SHP77 (cell line): ENCODE measurements around the gene IFI16.
A peak's percentile ranks its signal among the peaks of the same experiment; 100 is the strongest.
"Not testable (repeated sequence)": the region's sequence is repeated elsewhere in the genome, so short reads cannot be mapped to it uniquely, and the experiment has no call there.

Source experiments
- DNase-seq, 2 experiments: peaks; one replicate each; lab custom pipeline; 2025; lab: John Stamatoyannopoulos, UW

The IFI16 gene

GRCh38 chr1:159009704-159010361 is at the start of gene IFI16:
IFI16 (plus strand) TSS chr1:159009907; CDS start chr1:159014681, 4,774 bp downstream.
- DNase-seq, result no peak

DNA sequence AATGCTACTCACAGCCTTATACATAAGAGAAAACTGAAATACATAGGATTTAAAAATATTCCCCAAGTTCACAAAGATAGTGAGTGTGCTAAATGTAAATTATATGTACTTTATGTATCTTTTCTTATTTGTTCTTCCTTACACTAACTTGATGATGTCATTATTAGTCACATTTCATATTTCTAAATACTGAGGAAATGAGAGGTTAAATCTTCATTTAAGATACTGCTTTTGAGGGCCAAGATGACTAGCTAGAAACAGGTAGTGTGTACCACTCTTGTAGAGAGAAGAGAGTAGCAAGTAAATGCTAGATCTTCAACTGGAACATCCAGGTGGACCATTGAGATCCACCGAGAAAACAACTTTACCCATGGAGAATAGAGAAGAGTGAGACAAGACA is 48.5 kb upstream of the IFI16 start:
- no peak for DNase-seq

GRCh38 chr1:158962983-158963382 is 46.7 kb upstream of the IFI16 start:
- DNase-seq, result no peak

DNA sequence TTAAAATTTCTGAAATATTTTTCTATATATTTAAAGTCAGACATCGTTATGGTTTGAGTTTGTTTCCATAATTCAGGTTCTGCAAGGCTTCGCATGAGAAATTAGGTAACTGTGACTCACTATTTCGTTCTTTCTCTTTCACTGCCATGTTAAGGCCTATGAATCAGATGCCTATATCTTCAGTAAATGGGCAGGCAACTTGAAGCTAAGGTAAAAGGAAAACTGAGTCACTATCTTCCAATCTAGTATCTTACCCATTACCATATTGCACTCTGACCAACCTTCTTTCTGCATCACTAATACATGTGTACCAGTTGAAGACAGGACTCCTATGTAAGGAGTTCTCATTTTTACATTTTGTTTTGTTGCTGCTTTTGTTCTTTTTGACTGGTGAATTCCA is 40.5 kb upstream of the IFI16 start:
- DNase-seq, result no peak

GRCh38 chr1:158969855-158970254 is 39.9 kb upstream of the IFI16 start:
- no peak for DNase-seq

DNA sequence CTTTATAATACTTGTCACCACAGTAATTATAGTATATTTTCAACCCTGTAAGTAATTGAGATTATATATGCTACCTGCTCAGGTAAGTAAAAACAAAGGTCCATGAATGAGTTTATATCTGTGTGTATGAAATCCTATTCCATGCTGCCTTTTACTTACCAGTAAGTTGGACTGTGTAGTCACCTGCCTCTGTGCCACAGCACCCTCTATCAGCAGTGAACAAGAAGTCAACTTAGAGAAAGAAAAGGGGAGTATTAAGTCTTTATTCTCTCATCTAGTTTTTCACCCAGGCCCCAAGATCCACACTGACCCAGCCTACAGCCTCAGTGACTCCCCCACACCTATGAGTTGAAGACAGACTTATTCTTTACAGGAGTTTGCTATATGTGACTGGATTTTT is 36.9 kb upstream of the IFI16 start:
- DNase-seq, result peak; percentile 5 to 10

DNA sequence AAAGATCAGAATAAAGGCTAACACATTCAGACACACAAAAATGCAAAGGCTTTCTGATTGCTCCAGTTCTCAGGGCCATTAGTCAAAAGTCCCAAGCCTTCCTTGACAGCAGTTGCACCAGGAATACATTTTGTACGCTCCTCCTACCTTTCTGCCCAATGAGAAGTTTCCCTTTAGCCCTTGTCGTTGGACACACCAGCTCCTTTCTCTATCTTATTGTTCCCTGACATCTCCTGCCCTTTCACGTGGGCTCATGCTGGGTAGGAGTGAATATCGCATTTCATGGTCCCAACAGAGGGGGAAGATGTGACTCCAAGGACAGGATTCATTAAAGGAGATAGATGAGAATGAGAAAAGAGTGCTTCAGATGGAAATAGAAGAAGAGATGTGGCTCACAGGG is 33.5 kb upstream of the IFI16 start:
- no peak for DNase-seq

- DNase-seq, result no peak
These were observed 31.0 kb upstream of the IFI16 start for GRCh38 chr1:158978730-158979129.

- no peak for DNase-seq
These were observed 30.5 kb upstream of the IFI16 start for GRCh38 chr1:158979229-158979628.

GRCh38 chr1:158983235-158983634 is 26.5 kb upstream of the IFI16 start:
- no peak for DNase-seq

DNA sequence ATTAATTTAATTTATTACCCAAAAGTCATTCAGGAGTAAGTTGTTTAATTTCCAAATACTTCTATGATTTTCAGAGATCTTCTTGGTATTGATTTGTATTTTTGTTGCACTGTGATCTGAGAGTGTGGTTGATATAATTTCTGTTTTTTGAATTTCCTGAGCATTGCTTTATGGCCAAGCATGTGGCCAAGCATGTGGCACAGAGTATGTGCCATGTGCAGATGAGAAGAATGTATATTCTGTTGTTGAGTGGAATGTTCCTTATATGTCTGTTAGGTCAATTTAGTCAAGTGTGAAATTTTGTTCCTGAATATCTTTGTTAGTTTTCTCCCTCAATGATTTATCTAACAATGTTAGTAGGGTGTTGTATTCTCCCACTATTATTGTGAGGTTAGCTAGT is 25.3 kb upstream of the IFI16 start:
- no peak for DNase-seq

GRCh38 chr1:158989424-158989823 is 20.3 kb upstream of the IFI16 start:
- DNase-seq, result no peak

GRCh38 chr1:158992787-158993312 is 16.9 kb upstream of the IFI16 start:
- no peak for DNase-seq

DNA sequence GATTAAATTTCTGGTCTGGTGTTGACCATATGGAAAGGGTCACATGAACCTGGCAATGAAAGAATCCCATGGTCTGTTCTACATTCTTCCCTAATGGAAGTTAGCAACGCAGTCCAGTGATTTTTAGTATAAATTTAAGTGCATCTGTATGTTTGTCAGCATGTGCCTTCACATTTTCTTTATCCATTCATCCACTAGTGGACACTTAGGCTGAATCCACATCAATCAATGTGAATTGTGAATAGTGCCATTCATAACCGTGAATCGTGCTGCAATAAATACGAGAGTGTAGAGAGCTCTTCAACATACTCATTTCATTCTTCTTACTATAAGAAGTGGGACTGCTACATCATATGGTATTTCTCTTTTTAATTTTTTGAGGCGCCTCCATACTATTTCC is 12.7 kb upstream of the IFI16 start:
- no peak for DNase-seq

GRCh38 chr1:158998037-158998780 is 11.5 kb upstream of the IFI16 start:
- DNase-seq, result no peak

DNA sequence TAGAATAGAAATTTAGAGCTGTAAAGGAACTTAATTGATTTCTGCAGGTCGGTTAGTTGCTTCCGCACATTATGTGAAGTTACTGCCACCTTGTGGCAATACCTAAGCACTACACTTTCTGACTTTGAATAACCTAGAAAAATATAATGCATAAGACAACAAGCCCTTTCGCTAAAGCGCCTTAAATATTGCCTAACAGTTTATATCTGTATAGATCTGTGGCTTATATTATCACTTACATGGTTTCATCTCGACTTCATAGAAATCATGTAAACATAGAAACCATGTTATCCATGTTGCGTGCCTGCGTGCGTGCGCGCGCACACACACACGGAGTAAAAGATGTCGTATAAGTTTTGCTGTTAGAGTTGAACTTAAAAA is 10.9 kb upstream of the IFI16 start:
- peak; percentile 44 to 69 for DNase-seq

GRCh38 chr1:158999316-159000069 is 10.2 kb upstream of the IFI16 start:
- peak; percentile 72 for DNase-seq

- DNase-seq, result no peak
These were observed 9.7 kb upstream of the IFI16 start for GRCh38 chr1:159000070-159000409.

GRCh38 chr1:159000625-159001024 is 9.1 kb upstream of the IFI16 start:
- DNase-seq, result peak; percentile 48 to 76

GRCh38 chr1:159005161-159005560 is 4.5 kb upstream of the IFI16 start:
- no peak for DNase-seq

DNA sequence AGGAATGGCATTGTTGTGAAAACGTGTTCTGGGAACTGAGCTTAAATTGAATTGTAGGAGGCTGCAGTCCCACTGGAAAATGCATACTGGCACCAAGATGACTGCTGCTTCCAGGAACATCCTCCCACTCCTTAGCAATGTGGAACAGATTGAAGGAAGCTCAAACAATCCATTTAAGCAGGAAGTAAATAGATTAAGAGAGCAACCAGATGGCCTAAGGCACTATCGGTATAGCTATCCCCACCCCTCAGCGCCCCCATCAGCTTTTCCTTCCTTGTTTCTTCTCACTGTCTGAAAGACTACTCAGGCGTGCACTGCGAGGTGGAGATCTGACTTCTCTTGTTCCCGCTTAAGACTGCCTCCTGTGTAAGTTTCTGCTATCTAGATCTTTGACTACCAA is 4.0 kb upstream of the IFI16 start:
- DNase-seq, result no peak

GRCh38 chr1:159006210-159006807 is 3.4 kb upstream of the IFI16 start:
- not testable (repeated sequence) for DNase-seq
